Thymus (tissue), 11 donors: ENCODE data around the gene C17orf100. TPM values are rescaled to one million over a fixed set of nuclear protein-coding genes. Genes with fewer than 3 reads are reported as not detected.

Experiments used
- DNase-seq, 9 donors: peaks; one replicate each; pipeline ENCODE4 v3.0.0-alpha.2; 2013; ENCODE audit warnings: low spot score in 9 of 9, low read depth in 6 of 9, missing footprints in 1 of 9
- H3K27ac ChIP-seq, 2 donors: one replicate each; pipeline ENCODE4 v1.5.1; 2013; ENCODE audit warnings: control low read depth in 1 of 2, low read depth in 1 of 2, low read length in 1 of 2, mild to moderate bottlenecking in 1 of 2, moderate library complexity in 1 of 2
- H3K27me3 ChIP-seq, 2 donors: one replicate each; pipeline ENCODE4 v1.5.1; 2013; ENCODE audit warnings: low read length in 1 of 2; ENCODE audit not compliant: control insufficient read depth in 2 of 2, insufficient read depth in 1 of 2
- H3K36me3 ChIP-seq, 2 donors: one replicate each; pipeline ENCODE4 v1.5.1; 2013; ENCODE audit warnings: low read length in 1 of 2, mild to moderate bottlenecking in 1 of 2, moderate library complexity in 1 of 2; ENCODE audit not compliant: control insufficient read depth in 2 of 2, insufficient read depth in 2 of 2
- H3K4me1 ChIP-seq, 2 donors: one replicate each; pipeline ENCODE4 v1.5.1; 2013; ENCODE audit warnings: low read length in 2 of 2; ENCODE audit not compliant: control insufficient read depth in 2 of 2, insufficient read depth in 2 of 2
- H3K4me3 ChIP-seq, 2 donors: one replicate each; pipeline ENCODE4 v1.5.1; 2013; ENCODE audit warnings: low read length in 2 of 2, control low read depth in 1 of 2, mild to moderate bottlenecking in 1 of 2
- H3K9me3 ChIP-seq, 2 donors: one replicate each; pipeline ENCODE4 v1.5.1; 2013; ENCODE audit warnings: low read length in 1 of 2, mild to moderate bottlenecking in 1 of 2; ENCODE audit not compliant: control insufficient read depth in 2 of 2, insufficient read depth in 1 of 2
- WGBS: extraction: QIAGEN DNeasy Blood & Tissue Kit; methylation state at CpG from one replicate; pipeline ENCODE4 v1.1.7; 2013; 5-methylcytosine and 5-hydroxymethylcytosine counted together
- polyA plus RNA-seq: library from polyadenylated mRNA; stranded (reverse); fragments of 200-250 nt; gene quantifications from one replicate; pipeline ENCODE4 v1.2.3, GENCODE V29; 2013
- total RNA-seq: library from RNA; stranded (reverse); fragments of 120-200 nt; gene quantifications from one replicate; pipeline ENCODE4 v1.2.4, GENCODE V29; 2013
- donor health status: healthy.

The C17orf100 gene
- total and polyA plus RNA-seq, 2 donors: 0.90 to 5.2 TPM

DNA sequence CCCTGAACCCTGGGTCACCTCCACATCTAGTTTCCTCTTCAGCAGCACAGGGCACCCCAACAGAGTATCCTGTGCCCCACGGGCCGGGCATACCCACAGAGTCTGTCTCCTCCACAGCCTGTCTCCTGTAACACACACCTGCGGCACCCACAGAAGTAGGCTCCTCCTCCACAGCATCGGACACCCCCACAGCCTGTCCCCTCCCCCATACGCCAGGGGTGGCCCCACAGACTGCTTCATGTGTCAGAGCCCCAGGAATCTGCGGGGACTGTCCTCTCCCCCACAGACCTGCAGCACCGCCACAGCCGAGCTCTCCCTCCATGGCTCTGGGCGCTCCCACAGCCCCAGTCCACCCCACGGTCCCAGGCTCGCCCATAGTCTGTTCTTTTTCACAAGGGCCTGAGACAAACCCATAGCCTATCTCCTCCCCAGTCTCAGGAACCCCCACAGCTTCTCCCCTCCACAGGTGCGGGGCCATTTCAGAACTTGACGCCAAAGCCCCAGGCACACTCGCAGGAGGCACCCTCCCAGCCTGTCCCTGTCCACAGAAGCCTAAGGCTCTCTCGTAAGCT, 12.5 kb upstream of the C17orf100 start:
- Histone ChIP-seq H3K36me3 (peaks cover 6 to 18% of the 10 kb centered on the region in 2 donors), H3K9me3 (no peaks in the 10 kb centered on the region), H3K27me3 (no peaks in the 10 kb centered on the region), H3K4me1 (peaks cover 20% of the 10 kb centered on the region in 2 donors), H3K27ac (no peak overlapping the region), H3K4me3 (peak overlapping the region; percentile 75 to 99)
- 60% methylated on average over 15 of the region's 15 CpGs for WGBS
- DNase-seq: peak in 3 of 9 donors; percentile 21 to 49 (median 36)

DNA sequence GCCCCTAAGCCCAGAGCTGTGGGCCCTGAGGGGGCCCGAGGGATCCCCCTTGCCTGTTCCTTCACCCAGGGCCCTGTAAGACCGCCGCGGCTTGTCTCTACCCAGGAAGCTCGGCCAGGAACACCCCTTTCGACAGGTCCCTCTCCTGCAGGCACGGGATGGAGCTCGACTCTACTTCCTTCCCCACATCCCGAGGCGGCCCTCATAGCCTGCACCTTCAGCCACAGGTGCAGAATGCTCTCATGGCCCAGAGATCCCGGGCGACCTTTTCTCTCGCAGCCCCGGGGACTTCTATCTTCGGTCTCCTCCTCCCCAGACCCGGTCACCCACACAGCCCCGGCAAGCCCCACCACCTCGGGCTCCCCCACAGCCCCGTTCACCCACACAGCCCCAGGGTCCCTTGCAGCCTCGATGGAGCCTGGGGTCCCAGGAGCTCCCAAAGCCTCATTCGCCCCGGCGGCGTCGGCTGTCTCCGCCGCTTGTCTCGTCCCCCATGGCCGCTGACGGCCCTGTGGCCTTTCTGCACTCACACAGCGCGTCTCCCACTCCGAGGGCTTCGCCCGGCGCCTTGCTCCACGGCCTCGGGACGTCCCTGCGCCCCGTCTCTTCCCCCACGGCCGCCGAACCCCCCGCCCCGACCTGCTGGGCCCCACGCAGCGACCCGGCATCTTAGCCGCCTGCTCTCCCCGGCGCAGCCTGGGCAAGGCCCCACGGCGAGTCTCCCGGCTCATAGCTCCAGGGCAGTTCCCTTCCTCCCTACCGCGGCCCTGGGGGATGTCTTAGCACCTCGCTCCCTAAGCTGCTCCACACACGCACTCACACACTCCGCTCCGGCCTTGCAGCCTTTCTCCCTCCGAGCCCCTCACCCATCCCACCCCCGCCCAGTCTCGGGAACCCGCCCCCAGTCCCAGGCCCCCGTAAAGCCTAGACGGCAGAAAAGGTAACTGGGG, 11.7 kb upstream of the C17orf100 start:
- Histone ChIP-seq H3K4me3 (peak overlapping the region; percentile 75 to 99), H3K4me1 (peaks cover 20% of the 10 kb centered on the region in 2 donors), H3K27ac (peak overlapping the region; percentile 89 to 91), H3K36me3 (peaks cover 6 to 18% of the 10 kb centered on the region in 2 donors), H3K9me3 (no peaks in the 10 kb centered on the region), H3K27me3 (no peaks in the 10 kb centered on the region)
- DNase-seq: peak in 5 of 9 donors; percentile 14 to 40 (median 25)
- under 1% methylated on average over 67 of the region's 67 CpGs for WGBS

DNA sequence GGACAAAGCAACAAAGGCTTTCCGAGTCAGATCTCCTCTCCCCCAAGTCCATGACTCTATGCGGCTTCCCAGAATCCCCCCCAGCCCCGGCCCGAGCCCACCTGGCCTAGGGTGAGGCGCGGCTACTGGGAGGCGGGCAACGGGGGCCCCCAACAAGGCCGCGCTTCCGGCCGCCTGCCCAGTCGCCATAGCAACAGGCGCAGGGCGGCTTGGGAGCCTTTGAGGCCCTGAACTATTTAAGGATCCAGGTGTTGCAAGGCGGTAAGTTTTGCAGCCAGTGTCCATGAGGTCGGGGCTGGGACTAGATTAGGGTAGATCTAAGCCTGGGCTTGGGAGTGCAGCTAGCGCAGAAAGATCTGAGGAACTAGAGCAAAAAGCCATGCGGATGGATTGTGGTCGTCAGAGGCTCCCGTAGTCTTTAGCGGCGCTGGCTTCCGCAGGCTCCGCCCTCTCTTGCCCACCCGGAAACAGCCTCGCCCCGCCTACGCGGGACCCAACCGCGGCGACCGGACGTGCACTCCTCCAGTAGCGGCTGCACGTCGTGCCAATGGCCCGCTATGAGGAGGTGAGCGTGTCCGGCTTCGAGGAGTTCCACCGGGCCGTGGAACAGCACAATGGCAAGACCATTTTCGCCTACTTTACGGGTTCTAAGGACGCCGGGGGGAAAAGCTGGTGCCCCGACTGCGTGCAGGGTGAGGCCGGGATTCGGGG, 10.9 kb upstream of the C17orf100 start, which contains the start of the genes KIAA0753 and TXNDC17:
TSS of gene KIAA0753 (minus strand) at position 176 of the 711 bp plus-strand sequence. CDS start 5,608 bp downstream, outside the sequence.
TSS of gene TXNDC17 (plus strand) at position 525 of the 711 bp plus-strand sequence. CDS start at position 548, 23 bp downstream.
- Histone ChIP-seq H3K4me3 (peak within 1 kb of the TSS; percentile 75 to 99), H3K9me3 (no peaks in the 10 kb centered on the region), H3K27ac (peak within 1 kb of the TSS; percentile 89 to 91), H3K27me3 (no peaks in the 10 kb centered on the region), H3K36me3 (peaks cover 6 to 21% of the 10 kb centered on the region in 2 donors), H3K4me1 (peaks cover 20% of the 10 kb centered on the region in 2 donors)
- peak; percentile 82 to 95 (median 88) for DNase-seq
- under 1% methylated on average over 52 of the region's 52 CpGs for WGBS

GRCh38 chr17:6641247-6641863, 10.2 kb upstream of the C17orf100 start:
- Histone ChIP-seq H3K36me3 (peaks cover 6 to 21% of the 10 kb centered on the region in 2 donors), H3K4me1 (peaks cover 20% of the 10 kb centered on the region in 2 donors), H3K4me3 (peak overlapping the region; percentile 75 to 99), H3K27ac (peak overlapping the region; percentile 77 to 91), H3K27me3 (no peaks in the 10 kb centered on the region), H3K9me3 (no peaks in the 10 kb centered on the region)
- peak in 1 of 9 donors; percentile 21 for DNase-seq
- 11% methylated on average over 20 of the region's 20 CpGs for WGBS

GRCh38 chr17:6642592-6642991, 9.0 kb upstream of the C17orf100 start:
- H3K36me3 ChIP-seq: peaks cover 13 to 26% of the 10 kb centered on the region in 2 donors

DNA sequence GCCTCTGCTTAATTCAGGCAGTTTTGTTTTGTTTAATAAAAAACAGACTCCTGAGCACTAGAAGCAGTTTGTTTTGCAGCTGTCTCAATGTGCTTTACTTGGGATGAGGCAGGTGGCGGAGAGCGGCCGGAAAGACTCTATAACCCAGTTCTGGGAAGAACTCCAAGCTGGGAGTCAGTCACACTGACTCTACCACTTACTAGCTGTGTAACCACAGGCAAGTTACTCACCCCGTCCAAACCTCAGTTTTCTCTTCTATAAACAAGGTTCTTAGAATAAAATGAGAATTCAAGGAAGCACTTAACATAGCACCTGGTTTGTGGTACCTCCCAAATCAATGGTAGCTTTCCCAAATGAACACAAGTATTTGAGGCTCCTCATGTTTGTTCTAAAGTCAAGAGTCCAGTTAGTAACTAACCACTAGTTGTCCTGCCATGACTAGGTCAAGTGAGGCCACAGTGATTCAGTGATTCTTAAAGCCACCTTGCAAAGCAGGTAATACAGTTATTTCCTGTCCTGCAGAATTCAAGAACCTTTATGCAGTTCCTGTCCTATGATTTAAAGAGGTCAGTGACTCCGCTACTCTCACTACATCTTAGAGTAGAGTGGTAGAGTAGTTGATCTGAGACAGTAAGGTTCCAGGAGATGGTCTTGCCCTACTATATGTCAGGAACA, 8.0 kb upstream of the C17orf100 start:
- H3K27me3 ChIP-seq: no peaks in the 10 kb centered on the region
- no peaks in the 10 kb centered on the region for H3K9me3 ChIP-seq
- H3K4me1 ChIP-seq: peaks cover 14 to 16% of the 10 kb centered on the region in 2 donors
- DNase-seq: no peak
- no peak overlapping the region for H3K4me3 ChIP-seq
- no peak overlapping the region for H3K27ac ChIP-seq
- peaks cover 13 to 31% of the 10 kb centered on the region in 2 donors for H3K36me3 ChIP-seq
- 97% methylated on average over 5 of the region's 5 CpGs for WGBS

More at GRCh38 chr17:6642592-6642991, 9.0 kb upstream of the C17orf100 start:
- Histone ChIP-seq H3K27me3 (no peaks in the 10 kb centered on the region), H3K4me3 (no peak overlapping the region), H3K9me3 (no peaks in the 10 kb centered on the region), H3K27ac (no peak overlapping the region), H3K4me1 (peaks cover 20% of the 10 kb centered on the region in 2 donors)
- WGBS: 67% methylated on average over 2 of the region's 2 CpGs
- DNase-seq: no peak

DNA sequence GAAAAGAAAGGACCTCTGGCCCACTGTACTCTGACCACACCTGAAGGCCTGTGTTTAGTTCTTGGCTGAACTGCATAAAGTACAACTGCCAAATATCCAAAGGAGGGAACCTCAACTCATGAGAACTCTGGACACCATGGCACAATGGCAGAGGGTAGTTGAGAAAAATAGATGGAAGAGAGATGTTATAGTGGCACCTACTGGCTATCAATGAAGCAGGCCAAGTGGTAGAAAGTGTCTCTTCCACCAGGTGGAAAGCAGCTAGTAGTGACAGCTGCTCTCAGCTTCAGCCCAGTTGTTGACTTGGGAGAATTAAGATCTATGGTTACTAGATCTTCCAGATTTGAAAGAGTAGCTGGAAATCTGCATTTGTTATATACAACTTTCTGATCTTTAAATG, 3.4 kb upstream of the C17orf100 start:
- H3K4me3 ChIP-seq: no peak overlapping the region
- peaks cover 13 to 31% of the 10 kb centered on the region in 2 donors for H3K36me3 ChIP-seq
- H3K27ac ChIP-seq: no peak overlapping the region
- peak in 1 of 9 donors; percentile 28 for DNase-seq
- peaks cover 9 to 12% of the 10 kb centered on the region in 2 donors for H3K4me1 ChIP-seq
- peaks cover 7 to 16% of the 10 kb centered on the region in 2 donors for H3K27me3 ChIP-seq
- H3K9me3 ChIP-seq: peaks cover 0 to 7% of the 10 kb centered on the region in 2 donors

DNA sequence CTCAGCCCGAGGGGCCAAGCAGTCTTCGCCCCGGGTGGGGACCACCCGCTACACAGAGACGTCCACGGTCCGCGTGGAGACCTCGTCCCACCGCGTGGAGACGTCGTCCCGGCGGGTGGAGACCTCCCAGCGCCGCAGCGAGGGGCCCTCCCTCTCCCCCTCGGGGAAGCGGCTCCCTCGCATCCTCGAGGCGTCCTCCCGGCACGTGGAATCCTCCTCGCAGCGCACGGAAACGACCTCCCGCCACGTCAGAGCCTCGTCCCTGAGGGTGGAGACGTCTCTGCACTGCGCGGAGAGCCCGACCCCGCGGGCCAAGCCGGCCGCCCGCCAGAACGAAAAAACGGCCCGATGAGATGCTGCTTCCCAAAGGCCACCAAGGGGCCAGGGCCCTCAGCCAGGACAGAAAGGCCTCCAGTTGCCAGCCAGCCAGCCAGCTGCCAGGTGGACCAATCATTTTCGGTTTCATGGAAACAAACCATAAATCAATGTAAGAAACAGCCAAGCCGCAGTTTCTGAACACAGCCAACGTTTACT, 424 bp downstream of the C17orf100 start:
- Histone ChIP-seq H3K4me1 (peaks cover 14 to 24% of the 10 kb centered on the region in 2 donors), H3K36me3 (peaks cover 3 to 13% of the 10 kb centered on the region in 2 donors), H3K27me3 (peaks cover 25 to 50% of the 10 kb centered on the region in 2 donors), H3K4me3 (peak overlapping the region; percentile 69 to 82), H3K9me3 (peaks cover 0 to 7% of the 10 kb centered on the region in 2 donors), H3K27ac (peak overlapping the region; percentile 54 to 96)
- peak in 3 of 9 donors; percentile 21 to 22 (median 21) for DNase-seq
- 5% methylated on average over 47 of the region's 47 CpGs for WGBS
